GM03348 (cell line): Measurements from ENCODE around the gene SMOC2.

Experiments
- DNase-seq: peaks from one replicate; pipeline ENCODE4 v3.0.0; 2012; ENCODE audit warnings: low spot score

The SMOC2 gene

GRCh38 chr6:168625602-168626001 lies 184.6 kb downstream of the SMOC2 start:
- no peak for DNase-seq

- DNase-seq: no peak
These were observed 185.1 kb downstream of the SMOC2 start for GRCh38 chr6:168626046-168626602.

GRCh38 chr6:168627506-168628175 lies 186.7 kb downstream of the SMOC2 start:
- DNase-seq: no peak

GRCh38 chr6:168628176-168628553 lies 187.2 kb downstream of the SMOC2 start:
- no peak for DNase-seq

GRCh38 chr6:168628732-168629245 lies 187.8 kb downstream of the SMOC2 start:
- DNase-seq: no peak

- DNase-seq: no peak
These were observed 190.6 kb downstream of the SMOC2 start for GRCh38 chr6:168631564-168631963.

GRCh38 chr6:168632694-168633093 lies 191.7 kb downstream of the SMOC2 start:
- DNase-seq: no peak

GRCh38 chr6:168634541-168635328 lies 193.8 kb downstream of the SMOC2 start:
- no peak for DNase-seq

GRCh38 chr6:168636147-168637004 lies 195.4 kb downstream of the SMOC2 start:
- DNase-seq: no peak

GRCh38 chr6:168637834-168638233 lies 196.8 kb downstream of the SMOC2 start:
- DNase-seq: no peak

- DNase-seq: no peak
These were observed 197.7 kb downstream of the SMOC2 start for GRCh38 chr6:168638468-168639271.

- DNase-seq: no peak
These were observed 199.2 kb downstream of the SMOC2 start for GRCh38 chr6:168640181-168640580.

GRCh38 chr6:168640768-168641167 lies 199.8 kb downstream of the SMOC2 start:
- DNase-seq: no peak

- DNase-seq: no peak
These were observed 200.5 kb downstream of the SMOC2 start for GRCh38 chr6:168641446-168641845.

- DNase-seq: no peak
These were observed 202.4 kb downstream of the SMOC2 start for GRCh38 chr6:168643401-168643800.

- no peak for DNase-seq
These were observed 204.3 kb downstream of the SMOC2 start for GRCh38 chr6:168645326-168645725.

GRCh38 chr6:168647271-168647670 lies 206.3 kb downstream of the SMOC2 start:
- no peak for DNase-seq

- DNase-seq: no peak
These were observed 207.5 kb downstream of the SMOC2 start for GRCh38 chr6:168648240-168649125.

GRCh38 chr6:168649209-168649608 lies 208.2 kb downstream of the SMOC2 start:
- DNase-seq: no peak

GRCh38 chr6:168650671-168651111 lies 209.7 kb downstream of the SMOC2 start:
- DNase-seq: no peak
